D341Med (cell line): Measurements from ENCODE around the gene RBM28.

Source experiments
- DNase-seq: peaks from one replicate; pipeline ENCODE4 v3.0.0; 2012; ENCODE audit warnings: low spot score

RBM28 gene, protein sequence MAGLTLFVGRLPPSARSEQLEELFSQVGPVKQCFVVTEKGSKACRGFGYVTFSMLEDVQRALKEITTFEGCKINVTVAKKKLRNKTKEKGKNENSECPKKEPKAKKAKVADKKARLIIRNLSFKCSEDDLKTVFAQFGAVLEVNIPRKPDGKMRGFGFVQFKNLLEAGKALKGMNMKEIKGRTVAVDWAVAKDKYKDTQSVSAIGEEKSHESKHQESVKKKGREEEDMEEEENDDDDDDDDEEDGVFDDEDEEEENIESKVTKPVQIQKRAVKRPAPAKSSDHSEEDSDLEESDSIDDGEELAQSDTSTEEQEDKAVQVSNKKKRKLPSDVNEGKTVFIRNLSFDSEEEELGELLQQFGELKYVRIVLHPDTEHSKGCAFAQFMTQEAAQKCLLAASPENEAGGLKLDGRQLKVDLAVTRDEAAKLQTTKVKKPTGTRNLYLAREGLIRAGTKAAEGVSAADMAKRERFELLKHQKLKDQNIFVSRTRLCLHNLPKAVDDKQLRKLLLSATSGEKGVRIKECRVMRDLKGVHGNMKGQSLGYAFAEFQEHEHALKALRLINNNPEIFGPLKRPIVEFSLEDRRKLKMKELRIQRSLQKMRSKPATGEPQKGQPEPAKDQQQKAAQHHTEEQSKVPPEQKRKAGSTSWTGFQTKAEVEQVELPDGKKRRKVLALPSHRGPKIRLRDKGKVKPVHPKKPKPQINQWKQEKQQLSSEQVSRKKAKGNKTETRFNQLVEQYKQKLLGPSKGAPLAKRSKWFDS

DNA sequence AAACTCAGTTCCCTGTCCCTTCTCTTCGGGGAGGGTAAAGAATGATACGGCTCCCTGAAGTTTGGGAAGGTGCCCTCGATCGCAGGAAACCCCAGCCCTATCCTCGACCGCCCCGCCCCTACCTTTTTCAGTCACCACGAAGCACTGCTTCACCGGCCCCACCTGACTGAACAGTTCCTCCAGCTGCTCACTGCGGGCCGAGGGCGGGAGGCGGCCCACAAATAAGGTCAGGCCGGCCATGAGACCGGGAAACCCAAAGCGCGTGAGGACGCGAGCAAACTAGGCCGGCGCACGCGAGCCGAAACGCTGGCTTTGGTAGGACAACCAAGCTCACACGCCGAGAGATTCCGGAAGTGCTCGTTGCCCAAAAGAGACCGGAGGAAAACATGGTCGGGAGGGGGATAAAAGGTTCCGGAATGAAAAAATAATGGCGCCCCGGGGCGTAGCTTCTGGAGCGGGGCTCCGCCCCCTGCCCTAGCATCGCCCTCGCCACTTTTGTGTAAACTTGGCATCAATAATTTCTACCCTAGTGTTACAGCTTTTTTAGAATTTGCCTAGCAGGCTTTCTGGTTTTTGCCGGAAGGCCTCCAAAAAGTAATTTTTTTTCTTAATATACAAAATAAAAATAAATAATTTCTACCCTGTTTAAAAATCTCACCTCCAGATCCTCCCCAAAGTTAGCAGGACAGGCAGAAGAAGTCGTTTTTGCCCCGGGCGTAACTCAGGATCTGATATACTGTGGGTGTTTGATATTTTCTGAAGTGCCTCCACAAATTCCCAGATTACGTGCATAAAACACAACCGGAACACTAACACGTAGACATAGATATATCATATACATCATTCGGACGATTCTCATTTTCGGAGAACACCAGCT lies at the start of gene RBM28:
TSS of gene RBM28 (minus strand) at position 355 of the 877 bp plus-strand sequence. CDS start at position 240, 115 bp downstream.
- peak; percentile 92 for DNase-seq

DNA sequence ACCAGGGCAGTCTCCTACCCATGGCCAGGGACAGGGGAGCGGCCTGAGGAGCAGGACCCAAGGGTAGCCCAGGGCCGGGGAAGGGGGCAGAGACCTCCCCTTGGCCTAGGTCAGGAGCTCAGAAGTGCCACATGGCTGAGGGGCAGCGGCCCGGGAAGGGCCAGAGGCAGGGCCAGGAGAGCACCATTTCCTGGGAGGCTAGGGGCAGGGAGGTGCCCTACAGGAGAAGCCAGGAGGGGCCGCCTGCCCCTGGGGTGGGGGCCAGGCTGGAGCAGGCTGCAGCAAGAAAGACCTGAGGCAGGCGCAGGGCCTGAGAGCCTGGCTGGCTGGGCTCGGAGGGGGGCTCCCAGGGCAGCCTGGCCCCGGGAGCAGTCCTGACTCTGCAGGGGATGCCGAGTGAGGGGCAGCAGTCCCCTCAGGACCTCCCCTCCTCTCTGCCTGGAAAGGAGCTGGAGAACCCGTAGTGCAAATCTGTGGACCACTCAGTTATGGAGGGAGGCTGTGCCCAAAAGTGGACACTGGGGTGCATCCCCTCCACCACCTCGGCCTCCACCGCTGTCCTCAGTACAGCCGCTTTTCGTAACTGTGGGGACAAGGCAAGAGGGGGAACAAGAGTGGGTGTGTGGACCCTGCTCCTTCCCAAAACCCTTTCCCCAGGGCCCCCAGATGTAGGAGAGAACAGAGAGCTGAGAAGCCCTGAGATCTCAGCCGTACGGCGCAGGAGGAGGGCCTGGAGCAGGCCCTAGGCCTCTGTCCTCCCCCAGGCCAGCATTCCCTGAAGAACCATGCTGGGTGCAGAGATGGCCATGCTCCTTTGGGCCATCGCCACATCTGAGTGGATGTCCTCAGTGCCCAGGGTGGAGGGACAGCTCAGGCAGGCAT lies 49.0 kb upstream of the RBM28 start:
- no peak for DNase-seq

GRCh38 chr7:128391805-128392204 lies 48.1 kb upstream of the RBM28 start:
- no peak for DNase-seq

- no peak for DNase-seq
Measured at GRCh38 chr7:128390871-128391565, 47.3 kb upstream of the RBM28 start.

DNA sequence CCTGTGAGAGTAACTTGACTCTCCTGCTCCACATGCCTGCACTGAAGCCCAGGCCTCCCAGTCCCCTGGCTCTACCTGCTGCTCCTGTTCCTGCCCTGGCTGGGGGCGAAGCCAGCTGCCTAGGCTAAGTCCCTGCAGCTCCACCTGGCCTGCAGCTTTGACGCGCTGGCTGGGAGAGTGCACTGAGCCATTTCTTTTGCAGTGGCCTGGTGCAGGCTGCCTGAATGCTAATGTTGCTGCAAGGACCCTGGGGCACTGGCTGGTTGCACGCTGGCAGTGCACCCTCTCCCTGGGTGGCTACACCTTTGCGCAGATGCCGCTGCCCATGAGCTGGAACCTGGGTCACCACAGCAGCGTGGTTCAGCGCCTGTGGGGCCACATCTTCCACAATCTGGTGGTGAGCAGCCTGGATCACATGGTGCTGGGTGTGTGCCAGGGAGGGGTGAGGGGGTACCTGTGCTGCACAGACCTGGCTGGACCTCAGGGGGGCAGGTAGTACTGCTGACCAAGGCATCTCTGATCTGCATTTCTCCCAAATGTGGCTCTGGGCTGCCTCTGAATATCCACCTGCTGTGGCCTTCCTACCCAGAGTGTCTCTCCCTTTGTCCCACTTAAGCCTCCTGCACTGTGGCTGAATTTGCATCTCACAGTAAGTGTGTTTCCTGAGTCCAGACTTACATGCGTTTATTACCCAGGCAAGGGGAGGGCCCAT lies 46.1 kb upstream of the RBM28 start:
- peak; percentile 45 for DNase-seq

GRCh38 chr7:128389085-128389617 lies 45.4 kb upstream of the RBM28 start:
- DNase-seq: no peak

- no peak for DNase-seq
Measured at GRCh38 chr7:128388145-128388485, 44.4 kb upstream of the RBM28 start.

GRCh38 chr7:128387216-128388144 lies 43.8 kb upstream of the RBM28 start:
- DNase-seq: peak; percentile 91

DNA sequence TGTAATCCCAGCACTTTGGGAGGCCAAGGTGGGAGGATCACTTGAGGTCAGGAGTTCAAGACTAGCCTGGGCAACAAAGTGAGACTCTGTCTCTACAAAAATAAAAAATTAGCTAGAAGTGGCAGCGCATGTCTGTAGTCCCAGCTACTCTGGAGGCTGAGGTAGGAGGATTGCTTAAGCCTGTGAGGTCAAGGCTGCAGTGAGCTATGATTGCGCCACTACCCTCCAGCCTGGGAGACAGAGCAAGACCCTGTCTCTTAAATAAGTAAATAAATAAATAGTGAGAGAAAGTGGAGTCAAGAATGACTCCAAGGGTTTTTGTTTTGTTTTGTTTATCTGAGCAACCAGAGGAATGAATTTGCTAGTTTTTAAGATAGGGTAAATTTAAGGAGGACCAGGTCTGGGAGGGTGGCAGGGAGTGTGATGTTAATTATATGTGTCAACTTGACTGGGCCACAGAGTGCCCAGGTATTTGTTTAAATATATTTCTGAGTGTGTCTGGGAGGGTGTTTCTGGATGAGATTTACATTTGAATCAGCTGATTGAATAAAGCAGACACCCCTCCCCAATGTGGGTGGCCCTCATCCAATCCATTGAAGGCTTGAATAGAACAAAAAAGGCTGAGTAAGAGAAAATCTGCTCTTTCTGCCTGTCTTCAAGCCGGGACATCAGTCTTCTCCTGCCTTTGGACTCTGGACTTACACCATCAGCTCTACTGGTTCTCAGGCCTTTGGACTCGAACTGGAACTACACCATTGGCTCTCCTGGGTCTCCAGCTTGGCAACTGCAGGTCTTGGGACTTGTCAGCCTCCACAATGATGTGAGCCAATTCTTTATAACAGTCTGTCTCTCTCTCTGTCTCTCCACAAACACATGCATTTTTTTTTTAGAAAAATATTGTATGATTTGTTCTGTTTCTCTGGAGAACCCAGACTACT lies 42.5 kb upstream of the RBM28 start:
- no peak for DNase-seq

GRCh38 chr7:128384726-128385125 lies 41.0 kb upstream of the RBM28 start:
- no peak for DNase-seq

DNA sequence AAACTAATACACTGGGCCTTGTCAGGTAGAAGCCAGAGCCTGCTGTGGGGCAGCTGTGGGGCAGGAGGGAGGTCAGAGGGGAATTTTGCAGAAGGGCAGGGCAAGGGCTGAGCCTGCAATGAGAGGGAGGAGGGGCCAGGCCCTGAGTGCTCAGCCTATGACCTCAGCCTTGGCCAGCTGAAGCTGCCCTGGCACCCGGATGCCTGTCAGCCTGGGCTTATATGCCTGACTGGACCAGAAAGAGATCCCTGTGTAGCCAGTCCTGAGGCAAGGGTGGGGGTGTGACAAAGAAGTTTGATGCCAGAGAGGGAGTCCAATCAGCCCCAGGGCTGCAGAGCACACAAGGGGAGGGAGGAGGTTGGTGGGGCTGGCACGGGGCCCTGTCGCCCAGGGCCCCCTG lies 40.1 kb upstream of the RBM28 start:
- DNase-seq: no peak

- peak; percentile 71 for DNase-seq
Measured at GRCh38 chr7:128381161-128381821, 37.6 kb upstream of the RBM28 start.

DNA sequence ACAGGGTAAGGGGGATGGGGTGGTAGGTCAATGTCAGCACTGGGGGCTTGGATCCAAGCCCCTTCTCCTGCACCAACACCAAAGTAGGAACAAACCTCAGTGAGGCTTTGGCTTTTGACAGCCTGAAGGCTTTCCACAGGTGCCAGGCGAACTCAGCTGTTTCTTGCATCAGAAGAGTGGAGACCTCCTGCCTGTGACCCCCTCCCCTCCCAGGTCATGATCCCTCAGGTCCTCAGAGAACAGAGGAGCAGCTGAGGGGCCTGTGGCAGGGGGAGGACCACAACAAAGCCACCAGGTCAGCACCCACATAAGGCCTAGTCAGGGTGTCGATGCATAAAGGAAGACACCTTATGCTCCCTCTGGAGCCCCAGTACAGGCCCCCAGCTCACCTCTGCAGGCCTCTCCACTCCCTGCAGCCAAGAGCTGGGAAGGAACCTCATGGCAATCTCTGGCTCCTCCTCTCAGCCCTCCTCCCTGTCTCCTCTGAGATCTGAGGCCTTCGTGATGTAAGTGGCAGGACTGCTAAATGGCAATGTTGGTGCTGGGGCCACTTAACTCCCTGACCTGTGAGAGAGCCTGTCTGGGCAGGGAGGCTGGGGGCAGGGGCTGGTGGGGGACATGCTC lies 36.9 kb upstream of the RBM28 start:
- no peak for DNase-seq

GRCh38 chr7:128379900-128380479 lies 36.3 kb upstream of the RBM28 start:
- no peak for DNase-seq

DNA sequence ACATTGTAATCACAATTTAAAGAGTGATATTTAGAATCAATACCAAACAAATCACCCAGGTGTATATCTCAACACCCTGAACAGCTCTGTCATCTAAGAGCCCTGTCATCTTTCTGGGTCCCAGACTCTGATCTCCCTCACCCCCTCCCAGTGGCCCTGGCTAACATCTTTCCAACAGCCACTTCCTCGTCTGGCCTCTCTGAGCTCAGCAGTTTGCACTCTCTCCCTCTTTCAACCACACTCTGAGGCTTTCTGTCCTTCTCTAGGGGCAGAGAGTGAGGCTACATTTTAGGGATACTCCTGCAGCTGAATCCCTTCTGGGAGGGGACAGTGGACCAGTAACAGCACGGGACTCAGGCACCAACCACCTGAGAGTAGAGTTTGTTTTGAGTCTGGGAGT lies 34.9 kb upstream of the RBM28 start:
- DNase-seq: no peak

DNA sequence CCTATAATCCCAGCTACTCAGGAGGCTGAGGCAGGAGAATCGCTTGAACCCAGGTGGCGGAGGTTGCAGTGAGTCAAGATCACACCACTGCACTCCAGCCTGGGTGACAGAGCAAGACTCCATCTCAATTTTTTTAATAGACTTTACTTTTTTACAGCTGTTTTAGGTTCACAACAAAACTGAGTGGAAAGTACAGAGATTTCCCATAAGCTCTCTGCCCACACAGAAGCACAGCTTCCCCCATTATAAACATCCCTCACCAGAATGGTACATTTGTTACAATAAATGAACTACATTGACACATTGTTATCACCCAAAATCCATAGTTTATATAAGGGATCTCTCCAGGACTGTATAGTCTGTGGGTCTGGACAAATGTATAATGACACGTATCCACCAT lies 32.4 kb upstream of the RBM28 start:
- no peak for DNase-seq
